Right lobe of liver (tissue), 6 donors: ENCODE measurements around the gene BIN1. TPM values are rescaled to one million over a fixed set of nuclear protein-coding genes. Genes with fewer than 3 reads are reported as not detected.

Source experiments
- ATAC-seq, 4 donors: fragments of 200-7000 bp; cut with Tn5 transposase; one replicate each; pipeline ENCODE4 v1.9.1; 2020; ENCODE audit warnings: mild to moderate bottlenecking in 4 of 4, moderate library complexity in 4 of 4
- DNase-seq, 3 donors: peaks; one replicate each; pipeline ENCODE4 v3.0.0-alpha.2; 2020
- H3K27ac ChIP-seq, 3 donors: fragments of 200-600 bp; one replicate each; pipeline ENCODE4 v1.8.0; 2022
- H3K27me3 ChIP-seq, 2 donors: fragments of 200-600 bp; one replicate each; pipeline ENCODE4 v1.8.0; 2022
- H3K36me3 ChIP-seq, 4 donors: fragments of 200-600 bp; sonication (generic) in 1 of 4; one replicate each; pipeline versions ENCODE4 v1.5.1 to v1.8.0; 2017 to 2022; ENCODE audit warnings: control low read depth in 1 of 4
- H3K4me1 ChIP-seq, 4 donors: fragments of 200-600 bp; sonication (generic) in 1 of 4; one replicate each; pipeline versions ENCODE4 v1.5.1 to v1.8.0; 2017 to 2022; ENCODE audit warnings: control low read depth in 1 of 4
- H3K4me3 ChIP-seq, 3 donors: fragments of 200-600 bp; one replicate each; pipeline ENCODE4 v1.8.0; 2022
- H3K9me3 ChIP-seq, 4 donors: fragments of 200-600 bp; sonication (generic) in 1 of 4; one replicate each; pipeline versions ENCODE4 v1.5.1 to v1.8.0; 2017 to 2022; ENCODE audit warnings: control low read depth in 1 of 4
- CTCF ChIP-seq, 4 donors: fragments of 200-600 bp in 3 of 4; fragments of 450-650 bp in 1 of 4; IDR thresholded peaks; one replicate each; pipeline versions ENCODE4 v1.5.1 to v1.8.0; 2016 to 2022; ENCODE audit warnings: antibody characterized with exemption in 4 of 4, mild to moderate bottlenecking in 2 of 4
- POLR2A ChIP-seq: fragments of 450-650 bp; IDR thresholded peaks from one replicate; pipeline ENCODE4 v1.6.1; 2017; ENCODE audit warnings: antibody characterized with exemption, mild to moderate bottlenecking
- WGBS: methylation state at CpG from one replicate; pipeline ENCODE4 v1.1.6; 2018; ENCODE audit warnings: low coverage, low lambda C conversion rate; ENCODE audit not compliant: insufficient coverage; ENCODE audit errors: missing lambda C conversion rate; 5-methylcytosine and 5-hydroxymethylcytosine counted together
- intact Hi-C, 2 donors: fragments of 100-400 bp; cut with DNase I; formaldehyde crosslinking; loops; one replicate each; pipeline versions ENCODE4 v1.11.2 to v1.14.1; 2022
- total RNA-seq, 6 experiments: library from RNA; depleted of rRNA in 2 of 6; stranded (reverse); fragments of >200 nt in 2 of 6; fragmentation: NEBNext Ultra II Directional in 3 of 6; extraction: Animal tissue kit (Norgen Biotek cat#: 25700) in 3 of 6; gene quantifications; one replicate each; pipeline versions ENCODE4 v1.1.0 to v1.2.4, GENCODE V29; 2016 to 2023
- donor health status: DM: no; HTN: yes; CAD: no.
- donor health status: DM: no; HTN: no; CAD: no.
- donor health status: DM: no; HTN: no; CAD: no.
- donor health status: DM: no; HTN: yes; CAD: no.
- donor health status: DM: no; HTN: yes; CAD: no.

BIN1 gene
- total RNA-seq, 6 experiments from 2014 or later, result 20.4 to 30.8 (median 26.3) TPM

GRCh38 chr2:127075821-127076220, 31.1 kb downstream of the BIN1 start:
- Histone ChIP-seq H3K4me1 (peaks cover 0 to 11% (median 0%) of the 10 kb centered on the region in 4 donors), H3K27ac (no peak overlapping the region), H3K9me3 (no peaks in the 10 kb centered on the region), H3K4me3 (no peak overlapping the region), H3K36me3 (no peaks in the 10 kb centered on the region), H3K27me3 (no peaks in the 10 kb centered on the region)
- TF ChIP-seq POLR2A (no peak), CTCF (IDR thresholded peaks at IDR 0.05) (no peak)
- ATAC-seq, result no peak
- intact Hi-C loops, result loop anchor here (10.0 kb wide), 1 partner anchor 99 kb away; no protein-coding TSS in a partner anchor
- no peak for DNase-seq
- 76% methylated on average over 6 of the region's 6 CpGs for WGBS

- intact Hi-C loops, result loop anchor here (10.0 kb wide), 1 partner anchor 100 kb away; no protein-coding TSS in a partner anchor
Measured at GRCh38 chr2:127074936-127075335, 32.0 kb downstream of the BIN1 start.

GRCh38 chr2:127074358-127074757, 32.6 kb downstream of the BIN1 start:
- ATAC-seq (peak; percentile 31 to 79 (median 50)), DNase-seq (no peak)
- Histone ChIP-seq H3K27ac (no peak overlapping the region), H3K4me3 (no peak overlapping the region), H3K36me3 (no peaks in the 10 kb centered on the region), H3K4me1 (peaks cover 0 to 11% (median 0%) of the 10 kb centered on the region in 4 donors), H3K9me3 (no peaks in the 10 kb centered on the region), H3K27me3 (no peaks in the 10 kb centered on the region)
- TF ChIP-seq CTCF (IDR thresholded peaks at IDR 0.05) (no peak), POLR2A (no peak)
- intact Hi-C loops, result loop anchor here (10.0 kb wide), 1 partner anchor 100 kb away; no protein-coding TSS in a partner anchor
- WGBS, result 51% methylated on average over 3 of the region's 3 CpGs

More at GRCh38 chr2:127074936-127075335, 32.0 kb downstream of the BIN1 start:
- peak in 1 of 4 donors; percentile 13 for ATAC-seq
- Histone ChIP-seq H3K9me3 (no peaks in the 10 kb centered on the region), H3K27me3 (no peaks in the 10 kb centered on the region), H3K27ac (no peak overlapping the region), H3K36me3 (no peaks in the 10 kb centered on the region), H3K4me1 (peaks cover 0 to 11% (median 0%) of the 10 kb centered on the region in 4 donors), H3K4me3 (no peak overlapping the region)
- 50% methylated on average over 1 of the region's 3 CpGs for WGBS
- DNase-seq, result no peak
- TF ChIP-seq CTCF (IDR thresholded peaks at IDR 0.05) (no peak), POLR2A (no peak)

GRCh38 chr2:127072970-127073369, 34.0 kb downstream of the BIN1 start:
- Histone ChIP-seq H3K36me3 (no peaks in the 10 kb centered on the region), H3K4me3 (no peak overlapping the region), H3K4me1 (peaks cover 0 to 11% (median under 1%) of the 10 kb centered on the region in 4 donors), H3K9me3 (no peaks in the 10 kb centered on the region), H3K27ac (no peak overlapping the region), H3K27me3 (no peaks in the 10 kb centered on the region)
- TF ChIP-seq POLR2A (no peak), CTCF (IDR thresholded peaks at IDR 0.05) (no peak)
- 58% methylated on average over 2 of the region's 15 CpGs for WGBS
- ATAC-seq (no peak), DNase-seq (no peak)
- intact Hi-C loops, result loop anchor here (10.0 kb wide), 1 partner anchor 102 kb away; no protein-coding TSS in a partner anchor
